ENCODE data around the gene POGZ.
A peak's percentile ranks its signal among the peaks of the same experiment; 100 is the strongest.

The POGZ gene, protein sequence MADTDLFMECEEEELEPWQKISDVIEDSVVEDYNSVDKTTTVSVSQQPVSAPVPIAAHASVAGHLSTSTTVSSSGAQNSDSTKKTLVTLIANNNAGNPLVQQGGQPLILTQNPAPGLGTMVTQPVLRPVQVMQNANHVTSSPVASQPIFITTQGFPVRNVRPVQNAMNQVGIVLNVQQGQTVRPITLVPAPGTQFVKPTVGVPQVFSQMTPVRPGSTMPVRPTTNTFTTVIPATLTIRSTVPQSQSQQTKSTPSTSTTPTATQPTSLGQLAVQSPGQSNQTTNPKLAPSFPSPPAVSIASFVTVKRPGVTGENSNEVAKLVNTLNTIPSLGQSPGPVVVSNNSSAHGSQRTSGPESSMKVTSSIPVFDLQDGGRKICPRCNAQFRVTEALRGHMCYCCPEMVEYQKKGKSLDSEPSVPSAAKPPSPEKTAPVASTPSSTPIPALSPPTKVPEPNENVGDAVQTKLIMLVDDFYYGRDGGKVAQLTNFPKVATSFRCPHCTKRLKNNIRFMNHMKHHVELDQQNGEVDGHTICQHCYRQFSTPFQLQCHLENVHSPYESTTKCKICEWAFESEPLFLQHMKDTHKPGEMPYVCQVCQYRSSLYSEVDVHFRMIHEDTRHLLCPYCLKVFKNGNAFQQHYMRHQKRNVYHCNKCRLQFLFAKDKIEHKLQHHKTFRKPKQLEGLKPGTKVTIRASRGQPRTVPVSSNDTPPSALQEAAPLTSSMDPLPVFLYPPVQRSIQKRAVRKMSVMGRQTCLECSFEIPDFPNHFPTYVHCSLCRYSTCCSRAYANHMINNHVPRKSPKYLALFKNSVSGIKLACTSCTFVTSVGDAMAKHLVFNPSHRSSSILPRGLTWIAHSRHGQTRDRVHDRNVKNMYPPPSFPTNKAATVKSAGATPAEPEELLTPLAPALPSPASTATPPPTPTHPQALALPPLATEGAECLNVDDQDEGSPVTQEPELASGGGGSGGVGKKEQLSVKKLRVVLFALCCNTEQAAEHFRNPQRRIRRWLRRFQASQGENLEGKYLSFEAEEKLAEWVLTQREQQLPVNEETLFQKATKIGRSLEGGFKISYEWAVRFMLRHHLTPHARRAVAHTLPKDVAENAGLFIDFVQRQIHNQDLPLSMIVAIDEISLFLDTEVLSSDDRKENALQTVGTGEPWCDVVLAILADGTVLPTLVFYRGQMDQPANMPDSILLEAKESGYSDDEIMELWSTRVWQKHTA (N-terminal part only)

GRCh38 chr1:151459331-151460046, at the start of gene POGZ:
POGZ (minus strand) TSS chr1:151459494; CDS start chr1:151442204, 17,290 bp downstream.
- DNase-seq: peak; percentile 88 to 90 (median 89)

DNA sequence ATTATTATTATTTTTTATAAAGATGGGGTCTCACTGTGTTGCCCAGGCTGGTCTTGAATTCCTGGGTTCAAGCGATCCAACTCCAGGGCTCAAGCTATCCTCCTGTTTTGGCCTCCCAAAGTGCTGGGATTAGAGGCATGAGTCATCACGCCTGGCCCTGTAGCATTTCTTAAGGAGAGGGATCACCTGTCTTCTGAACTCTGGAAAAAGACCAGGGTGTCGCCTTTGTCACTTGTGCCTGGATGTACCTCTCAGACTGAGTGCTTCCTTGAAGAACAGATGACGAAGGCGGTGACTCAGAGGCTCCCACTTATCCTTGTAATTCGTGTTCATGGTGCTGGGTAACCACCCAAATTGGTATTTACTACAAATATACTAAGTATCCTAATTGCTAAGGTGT, 49.5 kb upstream of the POGZ start:
- no peak for DNase-seq

GRCh38 chr1:151504759-151505158, 45.5 kb upstream of the POGZ start:
- DNase-seq: no peak

DNA sequence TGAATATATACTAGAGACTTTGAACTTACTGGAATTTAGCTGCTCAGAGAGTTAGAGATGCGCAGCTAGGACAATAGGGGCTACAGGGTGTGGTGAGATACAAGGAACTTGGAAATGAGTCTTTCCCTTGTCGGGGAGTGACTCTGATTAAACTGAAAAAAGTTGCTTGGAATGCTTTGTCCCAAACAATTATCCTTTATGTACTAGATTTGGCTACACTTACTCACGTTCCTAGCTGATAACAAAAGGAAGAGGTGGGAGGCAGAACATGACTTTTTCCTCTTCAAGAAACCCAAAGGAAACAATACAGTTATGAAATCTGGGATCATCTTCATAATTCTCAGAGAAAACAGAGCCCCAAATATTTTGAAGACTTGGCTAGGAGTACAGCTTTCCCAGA, 45.0 kb upstream of the POGZ start:
- no peak for DNase-seq

GRCh38 chr1:151502859-151503780, 43.8 kb upstream of the POGZ start:
- no peak for DNase-seq

GRCh38 chr1:151502035-151502700, 42.9 kb upstream of the POGZ start:
- DNase-seq: no peak

DNA sequence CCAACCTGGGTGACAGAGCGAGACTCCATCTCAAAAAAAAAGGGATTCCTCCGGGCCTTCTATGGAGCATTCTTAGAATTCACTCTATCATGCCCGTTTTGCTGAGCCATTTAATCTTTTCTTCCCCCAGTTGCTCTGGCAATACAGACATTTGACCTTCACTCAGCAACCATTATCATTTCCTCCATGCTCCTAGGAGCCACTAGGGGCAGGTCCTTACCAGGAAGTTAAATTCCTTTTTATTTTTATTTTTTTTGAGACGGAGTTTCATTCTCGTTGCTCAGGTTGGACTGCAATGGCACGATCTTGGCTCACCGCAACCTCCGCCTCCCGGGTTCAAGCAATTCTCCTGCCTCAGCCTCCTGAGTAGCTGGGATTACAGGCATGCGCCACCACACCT, 42.2 kb upstream of the POGZ start:
- no peak for DNase-seq

DNA sequence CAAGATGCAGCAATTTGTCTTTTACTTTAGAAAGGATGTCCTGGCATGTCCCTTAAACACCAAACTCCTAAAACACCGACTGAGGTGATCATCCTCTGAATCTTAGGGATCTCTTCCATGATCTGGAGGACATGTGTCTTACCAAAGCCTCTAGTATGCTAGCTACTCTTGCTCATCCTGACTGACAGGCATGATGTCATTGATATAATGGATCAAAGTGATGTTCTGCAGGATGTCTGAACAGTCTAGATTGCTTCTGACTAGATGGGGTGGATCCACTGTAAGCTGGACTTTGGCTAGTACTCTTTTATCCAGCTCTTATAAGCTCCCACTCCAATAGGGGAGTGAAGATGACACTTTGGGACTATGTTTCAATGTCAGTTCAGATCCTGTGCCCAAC, 40.6 kb upstream of the POGZ start:
- DNase-seq: no peak

DNA sequence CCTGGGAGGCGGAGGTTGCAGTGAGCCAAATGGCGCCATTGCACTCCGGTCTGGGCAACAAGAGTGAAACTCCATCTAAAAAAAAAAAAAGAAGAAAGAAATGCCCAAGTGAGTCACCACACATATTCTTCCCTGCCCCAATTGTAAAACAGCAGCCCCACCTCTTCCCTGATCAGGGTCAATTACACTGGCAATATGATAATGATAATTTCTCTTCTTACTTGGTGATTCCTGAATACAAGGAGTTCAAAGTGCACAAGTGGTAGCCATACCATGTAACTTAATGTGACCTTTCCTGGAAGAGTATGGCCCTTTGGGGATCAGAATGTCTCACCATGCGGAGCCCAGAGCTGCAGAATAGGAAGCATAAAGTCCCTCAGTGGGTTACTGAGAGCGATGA, 40.1 kb upstream of the POGZ start:
- DNase-seq: no peak

- no peak for DNase-seq
These were observed 36.0 kb upstream of the POGZ start for GRCh38 chr1:151495316-151495715.

DNA sequence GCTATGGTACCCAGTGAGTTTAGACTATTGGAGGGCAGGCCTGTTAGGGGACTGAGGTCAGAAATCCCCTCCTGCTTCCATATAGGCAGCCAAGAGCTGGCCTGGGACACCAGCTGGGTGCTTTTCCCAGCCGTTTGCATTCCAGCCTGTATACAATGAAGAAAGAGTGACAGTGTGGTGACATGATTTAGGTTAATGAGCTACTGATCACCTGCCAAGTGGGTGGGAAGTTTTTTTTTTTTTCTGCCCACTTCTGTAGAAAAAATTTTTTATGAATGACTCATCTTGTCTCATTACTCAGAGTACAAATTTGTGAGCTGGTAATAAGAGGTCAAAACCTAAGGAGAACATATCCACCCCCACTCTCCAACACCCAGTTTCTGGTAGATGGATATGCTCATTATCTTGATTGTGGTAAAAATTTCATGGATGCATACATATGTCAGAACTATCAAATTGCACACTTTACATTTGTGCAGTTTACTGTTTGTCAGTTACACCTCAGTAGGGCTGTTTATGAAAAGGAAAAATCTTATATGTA, 35.5 kb upstream of the POGZ start:
- DNase-seq: no peak

DNA sequence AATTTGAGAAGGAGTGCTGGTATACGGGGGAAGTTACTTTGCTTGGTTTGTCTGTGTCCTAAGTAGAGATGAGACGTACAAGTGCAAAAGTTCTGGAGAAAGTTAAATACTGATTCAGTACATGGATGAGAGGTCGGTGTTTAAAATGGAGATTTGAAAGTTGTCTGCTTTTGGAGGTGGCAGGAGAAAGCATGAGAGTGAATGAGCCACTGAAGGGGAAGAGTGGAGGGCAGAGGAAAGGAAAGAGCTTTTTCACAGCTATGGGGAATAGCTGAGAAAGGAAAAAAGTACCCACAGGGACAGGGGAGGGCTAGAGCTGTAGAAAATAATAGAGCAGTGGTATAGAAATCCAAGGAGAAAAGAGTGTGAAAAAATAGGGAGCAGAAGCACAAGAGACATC, 33.7 kb upstream of the POGZ start:
- no peak for DNase-seq

DNA sequence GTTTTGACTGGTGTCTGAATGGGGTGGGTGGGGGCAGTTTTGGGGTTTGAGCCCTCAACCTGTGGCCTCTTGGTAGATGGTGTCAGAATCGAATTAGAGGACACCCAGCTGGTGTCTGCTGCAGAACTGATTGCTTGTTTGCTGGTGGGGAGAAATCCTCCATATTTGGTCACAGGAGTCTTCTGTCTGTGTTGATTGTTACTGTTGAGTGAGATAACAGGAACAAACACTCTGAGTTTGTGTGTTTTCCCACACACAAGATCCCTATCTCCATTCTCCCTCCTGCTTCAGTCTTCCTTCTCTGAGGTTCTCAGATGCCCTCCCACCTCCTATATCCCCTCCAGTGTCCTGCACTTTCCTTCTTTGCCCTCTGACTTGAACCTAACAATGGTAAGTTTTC, 32.8 kb upstream of the POGZ start:
- DNase-seq: no peak

GRCh38 chr1:151491641-151492040, 32.3 kb upstream of the POGZ start:
- DNase-seq: no peak

- DNase-seq: no peak
These were observed 27.3 kb upstream of the POGZ start for GRCh38 chr1:151486557-151486956.

GRCh38 chr1:151485685-151486255, 26.5 kb upstream of the POGZ start:
- no peak for DNase-seq

- DNase-seq: no peak
These were observed 22.7 kb upstream of the POGZ start for GRCh38 chr1:151482017-151482416.

DNA sequence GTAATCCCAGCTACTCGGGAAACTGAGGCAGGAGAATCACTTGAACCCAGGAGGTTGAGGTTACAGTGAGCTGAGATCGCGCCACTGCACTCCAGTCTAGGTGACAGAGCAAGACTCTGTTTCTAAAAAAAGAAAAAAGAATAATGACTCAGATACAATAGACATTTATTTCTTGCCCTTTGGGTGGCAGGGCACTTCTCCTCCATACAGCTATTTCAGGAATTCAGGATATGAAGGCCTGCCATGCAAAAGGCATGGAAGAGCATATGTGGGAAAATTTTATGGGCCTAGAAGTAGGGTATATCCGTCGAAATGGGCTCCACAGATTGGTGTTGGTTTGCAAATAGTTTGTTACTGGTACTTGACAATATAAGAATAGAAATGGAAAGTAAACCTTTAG, 20.2 kb upstream of the POGZ start:
- no peak for DNase-seq

DNA sequence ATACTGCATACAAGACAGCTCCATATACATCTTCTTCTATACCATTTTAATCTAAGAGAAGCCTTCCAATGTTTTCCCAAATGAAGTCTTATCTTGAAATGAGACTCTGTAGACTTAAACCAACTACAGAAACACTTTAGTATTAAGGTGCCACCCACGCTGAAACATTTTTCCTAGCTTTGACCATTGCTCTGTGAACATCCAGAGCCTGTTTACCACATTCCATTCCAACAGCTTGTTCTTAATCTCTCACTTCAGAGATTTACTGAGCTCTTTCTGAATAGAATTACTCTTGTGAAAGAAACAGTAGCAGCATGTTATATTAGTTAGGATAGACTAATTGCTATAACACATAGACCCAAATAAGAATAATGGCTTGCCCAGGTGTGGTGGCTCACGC, 19.6 kb upstream of the POGZ start:
- DNase-seq: no peak

DNA sequence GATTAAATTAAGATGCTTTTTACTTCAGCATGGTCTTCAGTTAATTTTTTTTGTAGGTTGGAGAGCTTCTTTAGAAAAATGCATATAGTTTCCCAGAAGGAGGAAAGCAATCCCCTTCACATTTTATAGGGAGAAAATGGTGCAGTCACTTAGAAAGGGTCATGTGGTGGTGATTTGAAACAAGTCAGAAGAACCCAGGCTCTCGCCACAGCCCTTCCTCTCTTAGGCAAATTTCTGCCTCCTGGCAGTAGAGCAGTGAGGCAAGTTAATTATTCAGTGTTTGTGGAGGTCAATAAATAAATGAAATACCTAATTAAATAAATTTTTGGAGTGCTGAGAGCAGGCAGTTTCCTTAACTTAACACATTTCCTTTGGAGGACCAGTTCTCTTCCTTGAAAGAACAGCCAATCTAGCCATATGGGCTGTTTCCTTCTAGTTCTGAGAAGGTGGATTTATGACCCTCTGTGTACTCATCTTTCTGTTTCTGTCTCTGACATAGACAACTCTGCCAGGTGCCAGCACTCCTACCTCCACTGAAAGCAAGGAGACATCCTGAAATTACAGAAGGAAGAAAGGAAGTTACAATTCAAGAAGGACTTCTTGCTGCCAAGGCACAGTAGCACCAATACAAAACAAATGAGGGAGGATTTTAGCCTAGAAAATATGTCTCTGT, 19.0 kb upstream of the POGZ start:
- DNase-seq: no peak
